ENCODE results near the gene CDK5. TPM values are rescaled to one million over a fixed set of nuclear protein-coding genes. Genes with fewer than 3 reads are reported as not detected.

Gene CDK5
- total and polyA plus RNA-seq, 4 donors = 6.8 to 17.3 (median 9.2) TPM

DNA sequence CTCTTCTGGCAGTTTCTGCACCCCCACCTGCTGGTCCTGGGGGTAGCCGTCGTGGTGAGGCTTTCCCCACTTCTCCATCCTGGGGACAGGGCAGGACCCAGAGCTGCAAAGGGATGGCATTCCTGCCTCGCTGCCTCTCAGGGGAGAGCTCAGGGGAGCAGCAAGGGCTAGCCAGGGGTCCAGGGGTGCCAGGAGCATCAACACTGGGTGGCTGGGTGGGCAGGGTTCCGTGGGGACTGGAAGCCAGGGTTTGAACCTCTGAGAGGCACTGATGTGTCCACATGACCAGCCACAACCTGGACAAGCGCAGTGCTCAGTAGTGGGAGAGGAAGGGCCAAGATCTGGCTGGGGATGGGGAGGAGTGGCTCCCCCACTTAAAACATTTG is 23.8 kb downstream of the CDK5 start:
- Histone ChIP-seq H3K4me3 (no peak overlapping the region), H3K9me3 (ENCODE audit: control insufficient read depth in 4 of 4, insufficient read depth in 3 of 4, low read length in 3 of 4) (no peaks in the 10 kb centered on the region), H3K27me3 (ENCODE audit: control insufficient read depth in 3 of 3, insufficient read depth in 3 of 3, low read length in 2 of 3) (no peaks in the 10 kb centered on the region), H3K27ac (ENCODE audit: low read depth in 1 of 2, low read length in 1 of 2) (no peak overlapping the region), H3K36me3 (ENCODE audit: control insufficient read depth in 4 of 4, insufficient read depth in 4 of 4, low read length in 4 of 4) (peaks cover 0 to 33% (median 3%) of the 10 kb centered on the region in 4 donors), H3K9ac (ENCODE audit: insufficient read depth in 1 of 2, low read length in 2 of 2) (no peak overlapping the region), H3K4me1 (ENCODE audit: control insufficient read depth in 5 of 5, insufficient read depth in 5 of 5, low read length in 5 of 5) (peaks cover 0 to 8% (median 0%) of the 10 kb centered on the region in 5 donors)
- ATAC-seq (ENCODE audit: insufficient read depth, low FRiP score) (no peak), DNase-seq (no peak)
- WGBS, 2 donors = 86 to 90% methylated on average over 5 of the region's 5 CpGs
- no peak for TF ChIP-seq CTCF (IDR thresholded peaks at IDR 0.05; ENCODE audit: control extremely low read depth, extremely low read depth)

DNA sequence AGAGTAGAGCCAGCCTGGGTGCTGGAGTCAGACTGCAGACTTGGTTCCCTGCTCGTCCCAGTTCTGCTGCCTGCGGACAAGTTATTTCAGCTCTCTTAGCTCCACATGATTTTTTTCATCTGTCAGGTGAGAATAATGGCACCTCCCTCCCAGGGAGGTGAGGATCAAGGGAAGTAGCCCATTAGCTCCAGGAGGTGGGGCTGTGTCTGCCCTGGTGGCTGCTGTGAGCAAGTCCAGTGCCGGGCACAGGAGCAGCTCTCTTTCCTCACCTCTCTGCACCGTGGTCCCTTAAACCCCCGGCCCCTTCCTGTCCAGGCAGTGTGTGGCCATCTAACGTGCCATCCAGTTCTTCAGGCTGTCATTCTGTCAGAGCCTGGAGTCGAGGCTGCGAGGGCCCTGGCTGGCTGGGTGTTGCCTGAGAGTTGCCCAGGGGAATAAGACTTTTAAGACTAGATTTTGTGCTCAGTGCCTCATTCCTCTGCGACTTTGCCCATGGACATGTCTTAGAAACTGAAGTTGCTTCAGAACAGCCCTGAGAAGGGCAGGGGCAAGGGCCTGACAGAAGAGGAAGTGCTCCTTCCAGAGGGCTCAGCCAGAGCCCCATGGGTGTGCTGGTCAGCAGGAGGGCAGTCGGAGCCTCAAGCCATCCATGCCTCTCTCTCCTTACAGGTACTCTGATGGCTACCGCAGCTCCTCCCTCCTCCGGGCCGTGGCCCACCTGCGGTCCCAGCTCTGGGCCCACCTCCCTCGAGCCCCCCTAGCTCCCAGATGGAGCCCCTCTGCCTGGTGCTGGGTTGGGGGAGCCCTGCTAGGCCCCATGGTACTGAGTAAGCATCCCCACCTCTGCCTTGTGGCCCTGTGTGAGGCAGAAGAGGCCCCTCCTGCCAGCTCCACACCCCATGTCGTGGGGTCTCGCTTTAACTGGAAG is 24.5 kb downstream of the CDK5 start:
- 89 to 91% methylated on average over 16 to 17 of the region's 17 CpGs for WGBS, 2 donors
- no peak for TF ChIP-seq CTCF (IDR thresholded peaks at IDR 0.05; ENCODE audit: control extremely low read depth, extremely low read depth)

GRCh38 chr7:151031011-151031410 is 26.7 kb downstream of the CDK5 start:
- Histone ChIP-seq H3K4me1 (ENCODE audit: control insufficient read depth in 5 of 5, insufficient read depth in 5 of 5, low read length in 5 of 5) (peaks cover 0 to 18% (median 0%) of the 10 kb centered on the region in 5 donors), H3K4me3 (no peak overlapping the region), H3K9me3 (ENCODE audit: control insufficient read depth in 4 of 4, insufficient read depth in 3 of 4, low read length in 3 of 4) (no peaks in the 10 kb centered on the region), H3K27me3 (ENCODE audit: control insufficient read depth in 3 of 3, insufficient read depth in 3 of 3, low read length in 2 of 3) (no peaks in the 10 kb centered on the region), H3K9ac (ENCODE audit: insufficient read depth in 1 of 2, low read length in 2 of 2) (no peak overlapping the region), H3K27ac (ENCODE audit: low read depth in 1 of 2, low read length in 1 of 2) (no peak overlapping the region), H3K36me3 (ENCODE audit: control insufficient read depth in 4 of 4, insufficient read depth in 4 of 4, low read length in 4 of 4) (peaks cover 0 to 23% (median 3%) of the 10 kb centered on the region in 4 donors)
- no peak for DNase-seq
- WGBS, 2 donors = 63 to 74% methylated on average over 4 of the region's 4 CpGs
- no peak for ATAC-seq (ENCODE audit: insufficient read depth, low FRiP score)
- no peak for TF ChIP-seq CTCF (IDR thresholded peaks at IDR 0.05; ENCODE audit: control extremely low read depth, extremely low read depth)

More for the DNA sequence above, 24.5 kb downstream of the CDK5 start:
- Histone ChIP-seq H3K27ac (ENCODE audit: low read depth in 1 of 2, low read length in 1 of 2) (no peak overlapping the region), H3K4me3 (no peak overlapping the region), H3K4me1 (ENCODE audit: control insufficient read depth in 5 of 5, insufficient read depth in 5 of 5, low read length in 5 of 5) (peaks cover 0 to 9% (median 0%) of the 10 kb centered on the region in 5 donors), H3K9me3 (ENCODE audit: control insufficient read depth in 4 of 4, insufficient read depth in 3 of 4, low read length in 3 of 4) (no peaks in the 10 kb centered on the region), H3K9ac (ENCODE audit: insufficient read depth in 1 of 2, low read length in 2 of 2) (no peak overlapping the region), H3K27me3 (ENCODE audit: control insufficient read depth in 3 of 3, insufficient read depth in 3 of 3, low read length in 2 of 3) (no peaks in the 10 kb centered on the region), H3K36me3 (ENCODE audit: control insufficient read depth in 4 of 4, insufficient read depth in 4 of 4, low read length in 4 of 4) (peaks cover 0 to 33% (median 3%) of the 10 kb centered on the region in 4 donors)
- DNase-seq (no peak), ATAC-seq (ENCODE audit: insufficient read depth, low FRiP score) (no peak)

Measured in lung (tissue), 12 donors.